Measurements from ENCODE around the gene PSMD2.

DNA sequence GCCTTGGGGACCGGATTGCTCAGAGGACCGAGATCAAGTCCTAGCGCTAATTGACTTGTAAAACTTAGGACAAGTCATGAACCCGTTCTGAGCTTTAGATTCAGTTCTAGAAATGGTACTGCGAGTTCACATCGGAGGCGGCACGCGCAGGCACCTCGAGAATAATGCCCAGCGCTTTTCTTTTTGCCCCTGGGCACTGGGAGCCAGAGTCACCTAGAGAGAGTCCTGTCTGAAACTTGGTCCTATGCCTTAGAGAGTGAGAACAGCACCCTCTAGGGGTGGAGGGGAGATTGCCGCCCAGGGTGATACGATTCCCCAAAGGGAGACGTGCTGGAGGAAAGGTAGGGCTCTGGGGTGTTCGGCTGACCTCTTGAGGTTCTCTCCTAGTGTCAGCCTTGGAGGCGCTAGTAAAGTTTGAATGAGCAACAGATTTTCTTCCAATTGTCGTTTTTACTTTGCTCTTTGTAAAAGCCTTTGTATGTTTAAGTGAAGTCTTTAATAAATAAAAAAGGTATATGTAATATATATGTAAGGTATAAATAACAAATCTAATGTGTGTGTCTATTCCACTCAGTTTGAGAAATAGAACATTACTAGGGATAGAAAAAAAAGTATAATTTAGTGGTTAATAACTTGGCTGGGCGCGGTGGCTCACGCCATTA is 48.7 kb upstream of the PSMD2 start:
- TF ChIP-seq EZH2 (IDR thresholded peaks at IDR 0.05; ENCODE audit: borderline replicate concordance, insufficient read depth, low read length, poor library complexity, severe bottlenecking) (no peak), RAD21 (conservative IDR thresholded peaks at IDR 0.05) (peak; percentile 44), EP300 (conservative IDR thresholded peaks at IDR 0.05; ENCODE audit: poor library complexity, severe bottlenecking) (no peak)
- TF ChIP-seq, protein P1, sequence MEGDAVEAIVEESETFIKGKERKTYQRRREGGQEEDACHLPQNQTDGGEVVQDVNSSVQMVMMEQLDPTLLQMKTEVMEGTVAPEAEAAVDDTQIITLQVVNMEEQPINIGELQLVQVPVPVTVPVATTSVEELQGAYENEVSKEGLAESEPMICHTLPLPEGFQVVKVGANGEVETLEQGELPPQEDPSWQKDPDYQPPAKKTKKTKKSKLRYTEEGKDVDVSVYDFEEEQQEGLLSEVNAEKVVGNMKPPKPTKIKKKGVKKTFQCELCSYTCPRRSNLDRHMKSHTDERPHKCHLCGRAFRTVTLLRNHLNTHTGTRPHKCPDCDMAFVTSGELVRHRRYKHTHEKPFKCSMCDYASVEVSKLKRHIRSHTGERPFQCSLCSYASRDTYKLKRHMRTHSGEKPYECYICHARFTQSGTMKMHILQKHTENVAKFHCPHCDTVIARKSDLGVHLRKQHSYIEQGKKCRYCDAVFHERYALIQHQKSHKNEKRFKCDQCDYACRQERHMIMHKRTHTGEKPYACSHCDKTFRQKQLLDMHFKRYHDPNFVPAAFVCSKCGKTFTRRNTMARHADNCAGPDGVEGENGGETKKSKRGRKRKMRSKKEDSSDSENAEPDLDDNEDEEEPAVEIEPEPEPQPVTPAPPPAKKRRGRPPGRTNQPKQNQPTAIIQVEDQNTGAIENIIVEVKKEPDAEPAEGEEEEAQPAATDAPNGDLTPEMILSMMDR (IDR thresholded peaks at IDR 0.05; ENCODE audit: poor library complexity, severe bottlenecking), result peak; percentile 73

Measured in neural cell (in vitro differentiated cells).